HG03280 (cell line): ENCODE measurements around the gene VEZT.
"Not testable (repeated sequence)": the region's sequence is repeated elsewhere in the genome, so short reads cannot be mapped to it uniquely, and the experiment has no call there.

ENCODE experiments used
- ATAC-seq: cut with Tn5 transposase; IDR thresholded peaks from one replicate; pipeline ENCODE4 v1.9.1; 2021; ENCODE audit warnings: mild to moderate bottlenecking, moderate library complexity; ENCODE audit not compliant: unreplicated experiment

Gene VEZT

GRCh38 chr12:95220190-95220589 is 2.6 kb downstream of the VEZT start:
- no peak for ATAC-seq

- ATAC-seq = no peak
Observed at GRCh38 chr12:95220726-95221125, 3.1 kb downstream of the VEZT start.

- no peak for ATAC-seq
Observed at GRCh38 chr12:95224202-95225170, 6.9 kb downstream of the VEZT start.

- no peak for ATAC-seq
Observed at GRCh38 chr12:95225645-95226212, 8.1 kb downstream of the VEZT start.

- ATAC-seq = no peak
Observed at GRCh38 chr12:95227818-95228356, 10.3 kb downstream of the VEZT start.

- no peak for ATAC-seq
Observed at GRCh38 chr12:95228617-95229016, 11.0 kb downstream of the VEZT start.

- no peak for ATAC-seq
Observed at GRCh38 chr12:95229636-95230035, 12.0 kb downstream of the VEZT start.

GRCh38 chr12:95230313-95230712 is 12.7 kb downstream of the VEZT start:
- no peak for ATAC-seq

- ATAC-seq = no peak
Observed at GRCh38 chr12:95231190-95231589, 13.6 kb downstream of the VEZT start.

GRCh38 chr12:95234187-95234586 is 16.6 kb downstream of the VEZT start:
- not testable (repeated sequence) for ATAC-seq

- ATAC-seq = not testable (repeated sequence)
Observed at GRCh38 chr12:95235621-95236020, 18.0 kb downstream of the VEZT start.

GRCh38 chr12:95237315-95237714 is 19.7 kb downstream of the VEZT start:
- no peak for ATAC-seq

- no peak for ATAC-seq
Observed at GRCh38 chr12:95238150-95238549, 20.5 kb downstream of the VEZT start.

GRCh38 chr12:95239216-95239615 is 21.6 kb downstream of the VEZT start:
- ATAC-seq = no peak

GRCh38 chr12:95239835-95240234 is 22.2 kb downstream of the VEZT start:
- not testable (repeated sequence) for ATAC-seq

GRCh38 chr12:95240556-95240955 is 22.9 kb downstream of the VEZT start:
- ATAC-seq = no peak

GRCh38 chr12:95241138-95241537 is 23.5 kb downstream of the VEZT start:
- ATAC-seq = not testable (repeated sequence)

- ATAC-seq = no peak
Observed at GRCh38 chr12:95241761-95242506, 24.3 kb downstream of the VEZT start.

- ATAC-seq = no peak
Observed at GRCh38 chr12:95243497-95244183, 26.0 kb downstream of the VEZT start.

- ATAC-seq = no peak
Observed at GRCh38 chr12:95244350-95244749, 26.7 kb downstream of the VEZT start.

GRCh38 chr12:95248095-95248494 is 30.5 kb downstream of the VEZT start:
- ATAC-seq = no peak
